Osteocyte (in vitro differentiated cells): Measurements from ENCODE around the gene SIRPD. TPM values are rescaled to one million over a fixed set of nuclear protein-coding genes. Genes with fewer than 3 reads are reported as not detected.

Source experiments
- DNase-seq: peaks from one replicate; pipeline ENCODE4 v3.0.0; 2021; ENCODE audit warnings: mixed read lengths; ENCODE audit not compliant: unreplicated experiment; ENCODE audit errors: extremely low spot score
- H3K27ac Mint-ChIP-seq: one replicate; pipeline ENCODE4 v1.8.0; 2021; ENCODE audit warnings: mild to moderate bottlenecking, mixed read lengths; ENCODE audit not compliant: unreplicated experiment
- H3K27me3 Mint-ChIP-seq: one replicate; pipeline ENCODE4 v1.8.0; 2021; ENCODE audit warnings: mixed read lengths; ENCODE audit not compliant: unreplicated experiment
- H3K36me3 Mint-ChIP-seq: one replicate; pipeline ENCODE4 v1.8.0; 2021; ENCODE audit warnings: mixed read lengths; ENCODE audit not compliant: unreplicated experiment
- H3K4me1 Mint-ChIP-seq: one replicate; pipeline ENCODE4 v1.8.0; 2021; ENCODE audit warnings: mixed read lengths; ENCODE audit not compliant: unreplicated experiment
- H3K4me3 Mint-ChIP-seq: one replicate; pipeline ENCODE4 v1.8.0; 2021; ENCODE audit warnings: mild to moderate bottlenecking, moderate library complexity, mixed read lengths; ENCODE audit not compliant: unreplicated experiment
- H3K9me3 Mint-ChIP-seq: one replicate; pipeline ENCODE4 v1.8.0; 2021; ENCODE audit warnings: mixed read lengths; ENCODE audit not compliant: unreplicated experiment
- total RNA-seq: library from RNA; stranded (reverse); gene quantifications from 2 replicates; pipeline ENCODE4 v1.2.1, GENCODE V29; 2021
- TF ChIP-seq, protein P1 (sequence below): fragments of 200-600 bp; sonication (generic); IDR thresholded peaks from 2 replicates; pipeline ENCODE4 v1.5.0; 2021; ENCODE audit warnings: antibody characterized with exemption, mild to moderate bottlenecking, moderate library complexity

Gene SIRPD
- total RNA-seq, 1 donor from 2014 or later, result not detected

DNA sequence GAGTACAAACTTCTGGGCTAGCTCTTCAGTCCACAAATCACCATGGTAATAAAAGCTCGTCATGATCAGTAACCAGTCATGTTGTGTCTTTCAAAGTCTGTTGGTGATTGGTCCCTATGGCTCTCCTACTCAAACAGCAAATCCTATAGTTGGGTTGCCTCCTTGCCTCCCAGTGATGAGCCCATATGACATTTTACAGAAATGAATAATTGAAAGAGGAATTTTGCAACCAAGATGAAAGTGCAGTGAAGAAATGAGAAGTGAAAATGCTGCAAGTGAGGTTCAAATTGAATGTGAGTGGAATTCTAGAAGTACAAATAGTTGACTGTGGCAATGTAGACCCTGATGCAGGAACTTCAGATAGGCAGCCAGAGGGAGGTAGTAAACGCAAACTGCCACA is 5.1 kb upstream of the SIRPD start:
- H3K4me3 Mint-ChIP-seq, result no peak overlapping the region
- DNase-seq, result no peak
- TF ChIP-seq, protein P1, sequence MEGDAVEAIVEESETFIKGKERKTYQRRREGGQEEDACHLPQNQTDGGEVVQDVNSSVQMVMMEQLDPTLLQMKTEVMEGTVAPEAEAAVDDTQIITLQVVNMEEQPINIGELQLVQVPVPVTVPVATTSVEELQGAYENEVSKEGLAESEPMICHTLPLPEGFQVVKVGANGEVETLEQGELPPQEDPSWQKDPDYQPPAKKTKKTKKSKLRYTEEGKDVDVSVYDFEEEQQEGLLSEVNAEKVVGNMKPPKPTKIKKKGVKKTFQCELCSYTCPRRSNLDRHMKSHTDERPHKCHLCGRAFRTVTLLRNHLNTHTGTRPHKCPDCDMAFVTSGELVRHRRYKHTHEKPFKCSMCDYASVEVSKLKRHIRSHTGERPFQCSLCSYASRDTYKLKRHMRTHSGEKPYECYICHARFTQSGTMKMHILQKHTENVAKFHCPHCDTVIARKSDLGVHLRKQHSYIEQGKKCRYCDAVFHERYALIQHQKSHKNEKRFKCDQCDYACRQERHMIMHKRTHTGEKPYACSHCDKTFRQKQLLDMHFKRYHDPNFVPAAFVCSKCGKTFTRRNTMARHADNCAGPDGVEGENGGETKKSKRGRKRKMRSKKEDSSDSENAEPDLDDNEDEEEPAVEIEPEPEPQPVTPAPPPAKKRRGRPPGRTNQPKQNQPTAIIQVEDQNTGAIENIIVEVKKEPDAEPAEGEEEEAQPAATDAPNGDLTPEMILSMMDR, result no peak
- H3K36me3 Mint-ChIP-seq, result no peaks in the 10 kb centered on the region
- no peaks in the 10 kb centered on the region for H3K4me1 Mint-ChIP-seq
- H3K27me3 Mint-ChIP-seq, result peaks cover 2% of the 10 kb centered on the region
- no peaks in the 10 kb centered on the region for H3K9me3 Mint-ChIP-seq
- H3K27ac Mint-ChIP-seq, result no peak overlapping the region

DNA sequence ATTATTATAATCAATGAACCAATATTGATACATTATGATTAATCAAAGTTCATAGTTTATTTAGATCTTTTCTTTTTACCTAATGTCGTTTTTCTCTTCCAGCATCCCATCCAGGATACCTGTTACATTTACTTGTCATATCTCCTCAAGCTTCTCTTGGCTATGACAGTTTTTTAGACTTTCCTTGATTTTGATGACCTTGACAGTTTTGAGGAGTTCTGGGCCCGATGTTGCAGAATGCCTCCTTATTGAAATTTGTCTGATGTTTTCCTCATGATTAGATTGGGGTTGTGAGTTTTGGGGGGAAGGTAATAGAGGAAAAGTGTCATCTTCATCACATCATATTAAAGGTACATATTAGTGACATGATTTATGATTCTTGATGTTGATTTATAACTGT is 3.8 kb upstream of the SIRPD start:
- TF ChIP-seq, protein P1, result no peak
- peaks cover 2% of the 10 kb centered on the region for H3K27me3 Mint-ChIP-seq
- no peak overlapping the region for H3K27ac Mint-ChIP-seq
- no peaks in the 10 kb centered on the region for H3K36me3 Mint-ChIP-seq
- no peaks in the 10 kb centered on the region for H3K4me1 Mint-ChIP-seq
- no peak for DNase-seq
- H3K9me3 Mint-ChIP-seq, result no peaks in the 10 kb centered on the region
- H3K4me3 Mint-ChIP-seq, result no peak overlapping the region

DNA sequence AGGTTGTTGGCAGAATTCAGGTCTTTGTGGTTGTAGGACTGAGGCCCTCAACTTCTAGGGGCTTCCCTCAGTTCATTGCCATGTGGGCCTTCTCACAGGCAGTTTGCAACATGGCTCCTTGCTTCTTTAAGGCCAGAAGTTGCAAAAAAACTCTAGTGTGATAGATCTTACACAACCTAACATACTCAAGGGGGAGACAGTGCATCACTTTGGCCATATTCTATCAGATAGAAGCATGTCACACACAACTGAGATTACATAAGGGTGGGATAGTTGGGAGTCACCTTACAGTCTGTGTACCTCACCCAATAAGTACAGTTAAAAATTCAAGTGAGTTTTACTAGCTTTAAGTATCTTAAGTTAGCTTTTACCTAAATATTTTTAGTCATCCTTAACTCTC is 1.6 kb downstream of the SIRPD start:
- TF ChIP-seq, protein P1, result no peak
- H3K27ac Mint-ChIP-seq, result no peak overlapping the region
- no peaks in the 10 kb centered on the region for H3K4me1 Mint-ChIP-seq
- no peak for DNase-seq
- peaks cover 3% of the 10 kb centered on the region for H3K9me3 Mint-ChIP-seq
- no peak overlapping the region for H3K4me3 Mint-ChIP-seq
- H3K27me3 Mint-ChIP-seq, result no peaks in the 10 kb centered on the region
- H3K36me3 Mint-ChIP-seq, result no peaks in the 10 kb centered on the region

DNA sequence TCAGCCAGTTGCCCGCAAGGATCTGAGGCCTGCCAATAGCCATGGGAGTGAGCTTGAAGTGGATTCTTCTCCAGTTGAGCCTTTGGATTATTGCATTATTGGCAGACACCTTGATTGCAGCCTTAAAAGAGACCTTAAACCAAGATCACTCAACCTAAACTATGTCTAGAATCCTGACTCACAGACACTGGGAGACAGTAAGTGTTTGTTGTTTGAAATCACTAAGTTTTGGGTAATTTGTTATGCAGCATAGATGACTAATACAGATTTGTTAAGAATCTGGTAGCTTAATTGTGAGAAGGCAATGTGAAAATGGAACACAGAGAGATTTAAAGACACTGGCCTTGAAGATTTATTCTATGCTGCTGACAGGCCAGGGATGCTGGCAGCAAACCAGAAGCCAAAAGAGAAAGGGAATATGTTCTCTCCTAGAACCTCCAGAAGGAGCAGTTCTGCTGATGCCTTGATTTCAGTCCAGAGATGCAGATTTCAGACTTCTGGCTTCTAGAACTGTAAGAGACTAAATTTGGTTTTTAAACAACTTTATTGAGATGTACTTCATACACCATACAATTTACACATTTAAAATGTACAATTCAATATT is 17.6 kb downstream of the SIRPD start:
- Mint-ChIP-seq H3K27me3 (peaks cover 23% of the 10 kb centered on the region), H3K36me3 (no peaks in the 10 kb centered on the region), H3K27ac (no peak overlapping the region), H3K9me3 (no peaks in the 10 kb centered on the region), H3K4me3 (no peak overlapping the region), H3K4me1 (no peaks in the 10 kb centered on the region)
- TF ChIP-seq, protein P1, result no peak
- DNase-seq, result no peak

DNA sequence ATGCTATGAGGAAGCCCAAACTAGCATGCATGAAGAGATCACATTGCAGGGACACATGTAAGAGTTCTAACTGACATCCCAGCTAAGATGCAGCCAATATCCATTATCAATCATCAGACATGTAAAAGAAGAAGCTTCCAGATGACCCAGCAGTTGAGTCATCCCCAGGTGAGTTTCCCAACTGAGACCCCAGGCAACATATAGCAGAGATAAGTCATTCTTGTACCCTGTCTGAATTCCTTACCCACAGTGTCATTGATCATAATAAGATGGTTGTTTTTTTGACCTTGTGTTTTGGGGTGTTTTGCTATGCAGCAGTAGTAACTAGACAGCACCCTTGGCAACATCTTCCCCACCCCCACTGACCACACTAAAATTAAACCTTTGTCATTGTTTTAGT is 18.9 kb downstream of the SIRPD start:
- DNase-seq, result no peak
- Mint-ChIP-seq H3K27me3 (peaks cover 27% of the 10 kb centered on the region), H3K4me3 (no peak overlapping the region), H3K9me3 (no peaks in the 10 kb centered on the region), H3K27ac (no peak overlapping the region), H3K36me3 (no peaks in the 10 kb centered on the region), H3K4me1 (no peaks in the 10 kb centered on the region)
- TF ChIP-seq, protein P1, result no peak
